ENCODE data around the gene XK.

DNA sequence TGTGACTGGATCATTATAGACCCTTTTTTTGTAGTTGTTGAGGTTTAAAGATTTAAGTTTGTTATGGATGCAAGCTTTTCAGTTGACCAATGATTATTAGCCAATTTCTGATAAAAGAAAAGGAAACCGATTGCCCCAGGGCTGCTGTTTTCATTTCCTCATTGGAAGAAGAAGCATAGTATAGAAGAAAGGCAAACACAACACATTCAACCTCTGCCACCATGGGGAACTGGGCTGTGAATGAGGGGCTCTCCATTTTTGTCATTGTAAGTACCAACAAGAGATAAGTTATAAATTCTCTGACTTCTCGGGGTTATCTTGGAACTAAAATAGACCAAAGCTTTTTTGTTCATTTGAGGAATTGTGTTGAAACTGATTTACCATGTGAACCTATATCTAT is 94.3 kb downstream of the XK start, which contains the start of gene CYBB:
- TF ChIP-seq, protein P1, sequence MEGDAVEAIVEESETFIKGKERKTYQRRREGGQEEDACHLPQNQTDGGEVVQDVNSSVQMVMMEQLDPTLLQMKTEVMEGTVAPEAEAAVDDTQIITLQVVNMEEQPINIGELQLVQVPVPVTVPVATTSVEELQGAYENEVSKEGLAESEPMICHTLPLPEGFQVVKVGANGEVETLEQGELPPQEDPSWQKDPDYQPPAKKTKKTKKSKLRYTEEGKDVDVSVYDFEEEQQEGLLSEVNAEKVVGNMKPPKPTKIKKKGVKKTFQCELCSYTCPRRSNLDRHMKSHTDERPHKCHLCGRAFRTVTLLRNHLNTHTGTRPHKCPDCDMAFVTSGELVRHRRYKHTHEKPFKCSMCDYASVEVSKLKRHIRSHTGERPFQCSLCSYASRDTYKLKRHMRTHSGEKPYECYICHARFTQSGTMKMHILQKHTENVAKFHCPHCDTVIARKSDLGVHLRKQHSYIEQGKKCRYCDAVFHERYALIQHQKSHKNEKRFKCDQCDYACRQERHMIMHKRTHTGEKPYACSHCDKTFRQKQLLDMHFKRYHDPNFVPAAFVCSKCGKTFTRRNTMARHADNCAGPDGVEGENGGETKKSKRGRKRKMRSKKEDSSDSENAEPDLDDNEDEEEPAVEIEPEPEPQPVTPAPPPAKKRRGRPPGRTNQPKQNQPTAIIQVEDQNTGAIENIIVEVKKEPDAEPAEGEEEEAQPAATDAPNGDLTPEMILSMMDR (IDR thresholded peaks at IDR 0.05), result no peak
- TF ChIP-seq EZH2 (IDR thresholded peaks at IDR 0.05) (no peak), EZH2phosphoT487 (IDR thresholded peaks at IDR 0.05) (no peak)

Measured in neural progenitor cell (in vitro differentiated cells).